ENCODE results near the gene NT5E.

The NT5E gene

DNA sequence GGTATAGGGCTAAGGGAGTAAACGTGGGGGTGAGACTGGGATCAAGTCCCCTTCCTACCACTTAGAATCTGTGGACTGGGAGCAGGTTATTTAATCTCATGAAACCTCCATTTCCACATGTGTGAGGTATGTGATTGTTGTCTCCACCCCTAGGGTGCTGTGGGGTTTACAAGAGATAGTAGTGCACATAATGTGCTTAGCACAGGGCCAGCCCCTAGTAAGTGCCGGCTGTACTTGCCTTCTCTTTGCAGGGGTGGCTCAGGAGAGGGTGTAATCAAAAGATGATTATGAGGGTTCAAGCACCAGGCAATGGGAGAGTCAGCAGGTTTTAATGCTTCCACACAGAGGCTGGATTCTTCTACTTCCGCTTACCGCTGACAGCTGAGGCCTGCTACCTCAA is 6.9 kb downstream of the NT5E start:
- in situ Hi-C loops (cut with MboI; ENCODE audit: low pct_unique_long_range_greater_than_20kb, low sequenced_read_pairs) = no loop called here
- no peak for DNase-seq

DNA sequence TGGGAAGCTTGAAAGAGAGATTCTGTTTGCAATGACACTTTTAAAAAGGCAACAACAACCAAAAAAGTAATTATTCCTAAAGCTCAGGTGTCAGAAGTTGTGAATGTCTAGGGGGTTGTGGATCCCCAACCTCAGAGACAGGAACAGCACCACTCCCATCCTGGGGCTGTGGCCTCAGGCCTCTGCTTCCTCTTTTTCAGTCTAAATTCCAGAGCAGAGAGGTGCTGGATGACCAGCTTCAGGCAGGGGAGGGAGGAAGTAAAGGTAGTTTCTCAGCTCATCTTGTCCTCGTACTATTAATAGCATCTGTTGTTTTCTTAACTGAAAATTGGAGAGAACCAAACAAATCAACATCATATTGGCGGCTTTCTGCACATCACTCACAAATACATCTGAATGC is 8.3 kb downstream of the NT5E start:
- in situ Hi-C loops (cut with MboI; ENCODE audit: low pct_unique_long_range_greater_than_20kb, low sequenced_read_pairs) = no loop called here

DNA sequence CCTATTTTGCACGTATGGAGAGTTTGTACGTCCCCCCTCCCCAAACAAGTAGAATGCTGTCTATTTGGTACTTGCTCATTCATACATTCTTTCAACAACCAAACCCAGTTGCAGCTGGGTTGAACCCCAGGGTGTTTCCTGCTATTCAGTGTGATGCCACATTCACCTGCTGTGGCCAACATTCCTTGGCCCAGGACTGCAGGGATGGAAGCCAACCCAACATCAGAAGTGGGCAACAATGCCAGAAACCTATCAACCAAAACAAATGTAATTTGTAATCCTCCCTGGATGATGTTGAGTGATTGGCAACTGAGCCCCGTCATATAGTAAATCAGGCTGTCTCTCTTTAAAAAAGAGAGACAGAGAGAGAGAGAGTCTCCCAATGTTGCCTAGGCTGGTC is 8.9 kb downstream of the NT5E start:
- DNase-seq = no peak
- in situ Hi-C loops (cut with MboI; ENCODE audit: low pct_unique_long_range_greater_than_20kb, low sequenced_read_pairs) = no loop called here

More for the DNA sequence above, 8.3 kb downstream of the NT5E start:
- DNase-seq = peak; percentile 43

DNA sequence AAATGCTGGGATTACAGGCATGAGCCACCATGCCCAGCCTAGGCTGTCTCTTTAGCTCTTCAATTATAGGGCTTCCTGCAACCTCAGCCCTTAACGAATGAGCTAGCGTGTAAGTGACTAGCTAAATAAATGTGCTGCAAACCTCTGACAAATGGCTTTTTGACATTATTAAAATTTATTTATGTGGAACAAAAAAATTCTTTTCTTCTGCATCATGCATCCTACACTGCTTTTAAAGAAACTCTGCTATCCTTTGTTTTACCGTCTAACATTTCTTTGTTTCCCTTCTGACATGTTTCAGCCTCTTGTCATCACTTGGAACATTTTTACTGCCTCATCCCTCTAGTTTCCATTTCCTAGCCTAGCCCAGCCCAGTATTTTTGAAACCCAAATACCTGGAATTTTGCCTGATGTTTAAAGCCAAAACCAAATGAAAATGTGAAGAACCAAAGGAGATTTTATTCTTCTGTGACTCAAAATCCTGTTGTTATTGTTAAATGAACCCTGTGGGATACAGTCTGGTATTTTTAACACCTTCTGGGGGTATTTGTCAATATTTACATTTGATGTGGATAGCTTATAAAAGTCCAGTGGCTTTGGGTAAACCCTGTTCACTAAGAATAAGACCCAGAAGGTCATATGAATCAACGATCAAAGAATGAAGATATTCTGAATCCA is 9.5 kb downstream of the NT5E start:
- in situ Hi-C loops (cut with MboI; ENCODE audit: low pct_unique_long_range_greater_than_20kb, low sequenced_read_pairs) = no loop called here
- DNase-seq = no peak

DNA sequence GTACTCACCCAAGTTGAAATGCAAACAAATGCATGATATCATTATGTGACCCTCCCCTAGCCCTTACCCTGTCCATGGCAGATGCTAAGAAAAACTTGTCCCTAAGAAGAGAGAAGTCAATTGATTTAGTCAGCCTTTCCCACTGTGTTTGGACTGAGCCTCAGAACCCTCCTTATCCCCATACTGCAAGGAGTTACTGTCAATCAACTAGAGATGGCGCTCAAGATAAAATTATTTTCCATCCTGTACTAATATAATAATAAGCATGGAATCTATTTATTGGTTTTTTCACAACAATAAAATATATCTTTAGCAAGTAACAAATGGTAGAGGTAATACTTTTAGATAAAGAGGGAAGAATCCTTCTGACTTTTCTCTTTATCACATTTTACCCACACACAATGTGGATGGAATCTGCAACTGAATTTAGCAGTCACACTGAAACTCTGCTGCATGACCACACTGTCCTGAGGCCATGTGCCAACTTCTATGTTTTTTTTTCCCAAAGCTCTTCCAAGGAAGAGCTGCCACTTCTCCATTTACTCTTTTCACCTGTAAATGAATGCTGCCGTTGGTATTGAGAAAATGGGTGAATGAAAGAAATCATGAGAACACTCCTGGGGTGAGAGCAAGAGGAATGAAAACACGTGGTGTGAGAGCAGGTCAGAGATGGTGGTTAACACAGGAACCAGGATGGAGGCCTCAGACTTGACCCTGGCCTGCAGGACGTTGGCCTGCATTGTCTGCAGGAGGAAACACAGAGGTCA is 10.5 kb downstream of the NT5E start:
- DNase-seq = no peak
- in situ Hi-C loops (cut with MboI; ENCODE audit: low pct_unique_long_range_greater_than_20kb, low sequenced_read_pairs) = no loop called here

DNA sequence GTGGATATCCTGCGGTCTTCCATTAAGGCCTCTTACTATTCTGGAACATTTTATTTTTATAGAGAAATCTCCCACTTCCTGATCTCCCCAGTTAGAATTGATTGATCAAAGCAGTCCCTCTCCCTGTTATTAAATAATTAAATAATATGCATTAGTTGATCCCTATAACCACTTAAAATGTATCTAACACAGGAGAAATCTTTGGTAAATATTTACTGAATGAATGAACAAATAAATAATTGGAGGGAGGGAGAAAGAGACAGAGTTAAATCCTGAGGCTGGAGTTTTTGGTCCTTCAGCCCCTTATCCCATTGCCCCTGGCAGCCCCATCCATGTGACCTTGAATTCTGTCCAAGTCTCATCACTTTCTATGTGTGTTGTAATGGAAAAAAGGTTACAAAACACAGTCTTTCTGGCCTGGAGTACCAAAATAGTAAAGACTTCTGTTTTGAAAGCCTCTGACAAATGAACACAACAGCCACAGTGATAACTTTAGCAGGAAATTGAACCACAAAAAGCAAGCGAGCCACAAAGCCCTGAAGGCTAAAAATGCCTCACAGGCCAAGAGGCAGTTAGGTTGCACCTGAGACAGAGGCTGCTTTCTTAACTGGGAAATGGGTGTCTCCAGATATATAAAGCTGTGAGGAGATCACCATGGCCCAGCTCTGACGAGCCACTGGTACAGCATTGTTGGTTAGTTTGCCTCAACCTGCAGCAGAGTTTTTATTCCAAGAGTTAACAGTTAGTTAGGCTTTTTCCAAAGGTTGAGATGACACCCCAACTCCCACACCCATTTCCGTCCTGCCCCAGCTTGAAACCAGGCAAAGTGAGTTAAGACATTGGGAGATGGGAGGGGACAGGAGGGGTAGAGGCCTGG is 11.3 kb downstream of the NT5E start:
- peak; percentile 17 for DNase-seq
- in situ Hi-C loops (cut with MboI; ENCODE audit: low pct_unique_long_range_greater_than_20kb, low sequenced_read_pairs) = no loop called here

DNA sequence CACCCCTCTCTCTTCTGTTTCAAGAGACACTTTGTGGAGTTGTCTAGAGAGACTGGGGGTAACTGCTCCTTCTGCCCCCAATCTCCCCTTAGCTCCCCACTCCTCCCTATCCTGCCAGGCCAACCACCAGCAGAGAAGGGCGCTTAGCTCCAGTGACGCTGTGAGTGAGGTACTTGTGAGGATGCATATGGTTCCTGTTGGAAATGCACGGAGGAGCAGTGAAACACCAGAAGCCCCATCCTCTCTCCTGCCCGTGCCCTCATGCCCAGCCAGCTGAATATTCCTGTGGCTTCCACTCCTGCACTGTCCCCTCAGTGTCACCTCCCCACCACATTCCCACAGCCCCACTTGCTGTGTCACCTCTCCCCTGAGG is 11.9 kb downstream of the NT5E start:
- no peak for DNase-seq
- in situ Hi-C loops (cut with MboI; ENCODE audit: low pct_unique_long_range_greater_than_20kb, low sequenced_read_pairs) = no loop called here

DNA sequence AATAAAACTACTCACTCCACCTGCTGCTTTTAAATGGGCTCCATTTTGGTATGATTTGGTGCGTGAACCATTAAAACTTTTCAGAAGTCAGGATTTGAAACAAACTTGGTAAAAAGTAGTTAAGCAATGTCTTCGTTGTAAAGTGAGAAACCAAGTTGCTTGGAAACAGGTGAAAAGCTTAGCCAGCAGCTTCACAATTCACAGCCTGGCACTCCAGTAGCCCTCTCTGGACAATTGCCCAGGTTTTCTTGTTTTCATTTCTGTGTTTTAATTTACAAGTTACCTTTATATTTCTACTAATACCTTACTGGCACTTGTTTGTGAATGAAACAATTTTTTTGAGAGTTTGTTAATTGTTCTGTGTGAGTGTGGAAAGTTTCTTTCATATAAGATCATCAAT is 12.8 kb downstream of the NT5E start:
- in situ Hi-C loops (cut with MboI; ENCODE audit: low pct_unique_long_range_greater_than_20kb, low sequenced_read_pairs) = no loop called here

DNA sequence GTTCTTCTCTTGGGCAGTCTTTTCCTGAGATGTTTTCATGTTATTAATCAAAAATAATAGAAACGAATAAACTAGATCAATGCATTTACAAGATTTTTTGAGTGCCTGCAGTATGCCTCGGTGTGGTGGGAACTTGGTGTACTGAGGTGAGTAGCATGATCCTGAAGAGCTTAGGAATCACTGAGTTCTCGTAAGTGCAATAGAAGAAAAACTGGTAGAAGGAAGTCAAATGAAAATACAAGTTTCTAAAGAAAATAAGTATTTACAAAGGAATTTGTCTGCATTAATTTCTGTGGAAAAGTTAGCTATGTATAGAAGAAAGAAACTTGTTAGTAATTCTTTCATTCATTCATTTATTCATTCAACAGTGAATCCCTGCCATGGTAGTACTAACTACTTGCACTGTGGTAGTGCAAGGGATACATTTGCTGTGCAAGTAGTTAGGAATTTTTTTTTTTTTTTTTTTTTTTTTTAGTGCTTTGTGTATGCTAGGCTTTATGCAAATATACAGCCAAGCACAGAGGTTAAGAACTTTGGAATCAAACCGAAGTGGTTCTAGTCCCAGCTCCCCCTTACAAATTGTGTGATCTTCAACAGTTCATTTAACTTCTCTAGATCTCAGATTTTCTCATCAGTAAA is 13.9 kb downstream of the NT5E start:
- no peak for DNase-seq
- in situ Hi-C loops (cut with MboI; ENCODE audit: low pct_unique_long_range_greater_than_20kb, low sequenced_read_pairs) = no loop called here

More for the DNA sequence above, 12.8 kb downstream of the NT5E start:
- no peak for DNase-seq

DNA sequence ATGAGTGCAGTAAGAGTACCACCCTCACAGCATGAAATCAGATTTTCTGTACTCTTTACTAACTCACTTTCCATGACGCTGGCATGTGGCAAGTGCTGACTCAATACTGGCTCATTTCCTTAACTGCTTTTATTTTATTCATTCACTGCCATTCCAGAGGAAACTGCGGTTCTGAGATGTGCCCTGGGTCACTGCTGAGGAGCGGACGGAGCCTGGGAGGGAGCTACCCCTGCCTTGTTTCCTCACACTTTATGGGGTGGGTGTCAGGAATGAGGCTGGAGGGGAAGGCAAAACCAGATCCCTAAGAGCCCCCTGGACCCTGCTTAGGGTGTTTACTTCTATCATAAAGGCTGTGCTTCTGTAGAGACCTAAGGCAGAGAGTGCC is 14.4 kb downstream of the NT5E start:
- in situ Hi-C loops (cut with MboI; ENCODE audit: low pct_unique_long_range_greater_than_20kb, low sequenced_read_pairs) = no loop called here
- DNase-seq = peak; percentile 14

DNA sequence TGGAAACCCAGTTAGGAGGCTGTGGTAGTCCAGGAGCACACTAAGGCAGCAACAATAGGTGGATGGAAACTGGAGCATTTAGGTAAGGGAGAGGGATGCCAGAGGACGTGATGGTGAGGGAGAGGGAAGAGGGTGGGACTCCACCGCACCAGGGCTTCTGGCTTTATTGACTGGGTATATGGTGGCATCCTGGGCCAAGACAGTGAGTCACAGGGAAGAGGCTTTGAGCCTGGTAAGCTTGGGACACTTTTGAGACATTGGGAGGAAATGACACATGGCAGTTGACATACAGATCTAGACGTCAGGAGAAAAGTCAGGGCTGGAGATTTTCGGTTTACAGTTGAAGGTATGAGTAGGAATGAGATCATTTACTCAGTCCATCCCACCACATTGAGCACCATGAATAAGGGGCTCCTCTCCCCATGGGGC is 14.9 kb downstream of the NT5E start:
- in situ Hi-C loops (cut with MboI; ENCODE audit: low pct_unique_long_range_greater_than_20kb, low sequenced_read_pairs) = no loop called here
- no peak for DNase-seq

DNA sequence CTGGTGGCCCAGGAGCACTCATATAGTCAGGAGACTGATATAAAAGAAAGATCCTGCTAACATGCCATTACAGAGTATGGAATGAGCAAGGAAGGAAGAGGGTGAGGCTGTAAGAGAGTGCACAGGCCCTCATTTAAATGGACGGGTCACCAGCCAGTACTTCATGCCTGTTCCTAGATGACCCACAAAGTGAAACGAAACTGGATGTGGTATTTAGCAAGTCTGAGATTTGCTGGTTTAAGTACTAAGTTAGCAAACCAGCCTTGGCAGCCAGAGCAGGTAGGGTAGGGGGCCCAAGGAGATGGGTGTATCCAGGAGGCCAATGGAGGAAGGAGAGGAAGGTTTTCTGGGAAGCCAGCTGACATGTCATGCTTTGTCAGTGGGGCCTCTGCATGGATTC is 15.9 kb downstream of the NT5E start:
- in situ Hi-C loops (cut with MboI; ENCODE audit: low pct_unique_long_range_greater_than_20kb, low sequenced_read_pairs) = no loop called here
- no peak for DNase-seq

DNA sequence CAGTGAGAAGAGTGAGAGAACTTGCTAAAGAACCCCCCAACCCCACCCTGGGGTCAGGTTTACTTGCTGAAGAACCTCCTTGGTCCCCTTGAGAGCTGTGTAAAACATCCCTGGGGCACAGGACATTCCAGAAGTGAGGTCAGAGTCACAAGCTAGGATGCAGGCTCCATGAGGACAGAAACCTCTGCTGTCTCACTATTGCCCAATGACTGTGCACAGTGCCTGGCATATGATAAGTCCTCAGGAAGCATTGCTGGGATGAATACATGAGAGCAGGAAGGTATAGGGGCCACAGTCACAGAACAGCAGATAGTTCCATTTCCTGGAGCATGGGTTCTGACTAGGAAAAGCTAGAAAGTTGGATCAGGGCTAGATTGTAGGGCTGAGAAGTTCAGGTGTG is 18.4 kb downstream of the NT5E start:
- no peak for DNase-seq
- in situ Hi-C loops (cut with MboI; ENCODE audit: low pct_unique_long_range_greater_than_20kb, low sequenced_read_pairs) = no loop called here

DNA sequence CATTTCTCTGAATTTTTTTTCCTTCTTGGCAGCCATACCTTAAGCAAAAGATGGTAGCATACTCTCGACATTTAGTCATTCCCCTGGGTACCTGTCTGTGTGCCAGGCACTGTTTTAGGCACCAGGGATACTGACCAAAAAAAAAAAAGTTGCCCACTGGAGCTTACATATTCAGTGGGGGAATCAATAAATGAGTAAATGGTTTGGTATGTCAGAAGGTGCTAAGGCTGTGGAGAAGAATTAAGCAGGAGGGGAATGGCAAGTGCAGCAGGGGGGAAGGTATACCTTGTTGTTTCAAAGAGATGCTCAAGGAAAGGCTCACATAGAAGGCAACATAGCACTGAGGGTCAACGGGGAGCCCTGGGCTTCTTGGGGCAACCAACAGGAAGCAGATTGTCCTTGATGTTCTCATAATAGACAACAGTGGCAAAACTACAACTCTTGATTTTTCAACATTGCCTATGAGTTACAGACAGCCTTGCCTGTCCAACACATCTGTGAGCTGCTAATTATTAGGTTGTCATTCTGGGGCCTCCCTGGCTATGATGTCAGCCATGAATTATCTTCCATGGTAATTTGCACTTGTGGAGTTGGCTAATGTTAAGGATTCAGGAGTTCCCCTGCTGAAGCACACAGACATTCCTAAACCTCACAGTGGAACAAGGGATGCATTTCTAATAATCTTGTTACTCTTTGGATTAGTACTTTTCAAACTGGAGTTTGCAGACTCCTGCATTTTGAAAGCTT is 19.6 kb downstream of the NT5E start:
- in situ Hi-C loops (cut with MboI; ENCODE audit: low pct_unique_long_range_greater_than_20kb, low sequenced_read_pairs) = no loop called here
- no peak for DNase-seq

DNA sequence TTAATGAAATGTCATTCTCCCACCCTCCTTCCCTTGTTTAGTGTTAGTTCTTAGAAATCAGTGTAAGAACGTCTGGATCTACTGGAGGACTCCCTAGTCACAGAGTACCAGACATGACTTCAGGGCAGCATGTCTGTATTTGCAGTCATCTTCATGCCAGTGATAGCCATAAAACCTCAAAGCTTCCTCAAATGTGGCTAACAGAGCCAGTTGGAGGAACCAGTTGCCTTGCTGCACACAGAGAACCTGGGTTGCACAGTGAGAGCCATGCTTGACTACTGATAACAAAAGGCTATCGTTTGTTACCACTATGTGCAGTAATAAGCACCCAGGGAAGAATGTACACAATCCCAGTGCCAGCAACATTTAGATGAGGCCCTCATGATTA is 20.1 kb downstream of the NT5E start:
- in situ Hi-C loops (cut with MboI; ENCODE audit: low pct_unique_long_range_greater_than_20kb, low sequenced_read_pairs) = no loop called here
- peak; percentile 16 for DNase-seq

DNA sequence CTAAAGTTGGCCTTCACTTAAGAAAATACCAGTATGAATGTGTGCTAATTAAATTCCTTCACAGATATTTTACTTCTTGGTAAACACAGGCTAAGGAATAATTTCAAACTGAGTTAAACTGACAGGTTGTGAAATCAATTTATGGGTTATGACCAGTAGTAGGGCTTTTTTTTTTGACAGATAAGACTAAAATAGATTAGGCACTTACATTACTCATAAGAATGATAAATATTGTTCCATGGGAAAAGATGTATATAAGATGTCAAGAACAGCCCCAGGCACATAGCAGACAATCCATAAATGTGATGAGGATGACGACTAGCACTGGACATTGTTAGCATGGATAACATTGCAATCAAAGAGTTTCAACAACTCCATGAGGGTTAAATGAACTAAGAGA is 22.9 kb downstream of the NT5E start:
- in situ Hi-C loops (cut with MboI; ENCODE audit: low pct_unique_long_range_greater_than_20kb, low sequenced_read_pairs) = no loop called here
- DNase-seq = no peak

DNA sequence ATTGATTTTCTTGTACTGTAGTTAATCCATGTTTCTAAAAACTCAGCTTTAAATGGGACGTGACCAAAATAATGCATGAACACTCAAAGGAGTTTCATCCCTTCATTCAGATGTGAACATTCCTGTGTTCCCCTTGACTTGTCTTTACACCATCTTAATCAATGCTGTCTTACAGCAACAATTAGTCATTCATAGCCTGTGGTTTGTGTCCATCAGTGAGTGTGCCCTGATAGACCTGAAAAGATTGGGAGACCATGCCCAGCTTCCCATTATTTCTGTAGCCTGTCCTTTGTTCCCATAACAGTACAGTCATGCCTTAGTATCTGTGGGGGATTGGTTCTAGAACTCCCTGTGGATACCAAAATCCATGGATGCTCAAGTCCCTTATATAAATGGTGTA is 23.9 kb downstream of the NT5E start:
- in situ Hi-C loops (cut with MboI; ENCODE audit: low pct_unique_long_range_greater_than_20kb, low sequenced_read_pairs) = no loop called here
- DNase-seq = no peak

DNA sequence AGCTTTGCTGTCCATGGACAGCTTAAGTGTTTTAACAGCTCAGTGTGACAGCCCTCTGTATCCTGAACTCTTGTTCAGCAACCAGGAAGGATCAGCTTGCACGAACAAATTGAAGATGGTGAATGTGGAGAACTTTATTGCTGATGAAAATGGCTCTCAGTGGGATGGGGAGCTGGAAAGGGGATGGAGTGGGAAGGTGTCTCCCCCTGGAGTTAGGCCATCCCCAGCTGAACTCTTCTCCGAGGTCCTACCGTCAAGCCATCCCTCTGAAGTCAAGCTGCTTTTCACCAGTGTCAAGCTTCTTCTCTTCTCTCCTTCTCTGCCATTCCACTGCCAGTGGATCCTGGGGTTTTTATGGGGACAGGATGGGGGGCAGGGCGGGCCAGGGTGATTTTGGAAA is 26.6 kb downstream of the NT5E start:
- in situ Hi-C loops (cut with MboI; ENCODE audit: low pct_unique_long_range_greater_than_20kb, low sequenced_read_pairs) = no loop called here
- DNase-seq = no peak

DNA sequence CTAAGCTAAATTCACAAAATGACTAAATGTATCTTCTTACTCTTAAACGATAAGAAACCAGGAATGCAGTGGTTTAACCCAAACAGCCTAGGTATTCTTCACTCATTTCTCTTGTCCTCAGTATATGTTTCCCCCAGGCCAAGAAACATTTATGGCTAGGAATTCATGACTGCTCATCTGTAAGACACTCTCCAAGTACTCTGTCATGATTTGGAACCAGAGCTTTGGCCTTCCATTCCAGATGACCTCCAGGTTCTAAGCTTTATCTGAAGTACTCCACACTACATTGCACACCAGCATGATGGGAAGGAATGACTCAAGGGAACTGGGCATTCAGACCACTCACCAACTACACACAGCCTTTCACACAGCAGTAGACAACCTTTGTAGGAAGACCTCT is 29.3 kb downstream of the NT5E start:
- in situ Hi-C loops (cut with MboI; ENCODE audit: low pct_unique_long_range_greater_than_20kb, low sequenced_read_pairs) = no loop called here
- no peak for DNase-seq

Data from KBM-7 (cell line).